IMR-90 (cell line): ENCODE measurements around the gene ABCA10. TPM values are rescaled to one million over a fixed set of nuclear protein-coding genes. Genes with fewer than 3 reads are reported as not detected.

Experiments
- ATAC-seq: fragments of 200-7000 bp; cut with Tn5 transposase; 2 replicates; pipeline ENCODE4 v1.9.1; 2020; ENCODE audit warnings: low read depth, mild to moderate bottlenecking, moderate library complexity
- BruUV-seq: library from RNA; stranded (reverse); fragments of 400-500 nt; replicated peaks from 2 replicates; lab custom pipeline; 2021; lab: Mats Ljungman, UMichigan
- CTCF ChIA-PET: fragments of 300-600 bp; formaldehyde crosslinking; extraction: SDS; loops from one replicate; lab custom pipeline; 2021; ENCODE audit warnings: antibody characterized with exemption; lab: Yijun Ruan, JAX
- POLR2A ChIA-PET: fragments of 300-600 bp; sonication (Branson Sonifier 250); formaldehyde crosslinking; loops from one replicate; lab custom pipeline; 2022; ENCODE audit warnings: antibody characterized with exemption; ENCODE audit not compliant: unreplicated experiment; lab: Charles Lee
- DNase-seq: peaks from one replicate; pipeline ENCODE4 v3.0.0; 2013
- H2AFZ ChIP-seq: replicated peaks from 2 replicates; pipeline ENCODE3; 2013; ENCODE audit warnings: low read length, mild to moderate bottlenecking; ENCODE audit not compliant: poor library complexity
- H2AK5ac ChIP-seq: 2 replicates; pipeline ENCODE4 v1.6.1; 2013; ENCODE audit warnings: low read depth, low read length, inconsistent platforms
- H2AK9ac ChIP-seq: replicated peaks from 2 replicates; pipeline ENCODE3; 2013; ENCODE audit warnings: mild to moderate bottlenecking, low read depth, low read length, moderate library complexity; ENCODE audit not compliant: poor library complexity
- H2BK120ac ChIP-seq: 2 replicates; pipeline ENCODE4 v1.6.1; 2013; ENCODE audit warnings: low read depth, low read length, inconsistent platforms
- H2BK15ac ChIP-seq: 3 replicates; pipeline ENCODE4 v1.6.1; 2013; ENCODE audit warnings: low read depth, low read length, inconsistent platforms
- H2BK20ac ChIP-seq: 2 replicates; pipeline ENCODE4 v1.6.1; 2013; ENCODE audit warnings: low read depth, mild to moderate bottlenecking, inconsistent platforms, low read length, moderate library complexity
- H2BK5ac ChIP-seq: 2 replicates; pipeline ENCODE4 v1.6.1; 2013; ENCODE audit warnings: mild to moderate bottlenecking, low read depth, low read length, inconsistent platforms; ENCODE audit not compliant: poor library complexity, severe bottlenecking
- H3K14ac ChIP-seq: replicated peaks from 2 replicates; pipeline ENCODE4 v1.6.1; 2013; ENCODE audit warnings: low read depth, low read length, inconsistent platforms
- H3K18ac ChIP-seq: 2 replicates; pipeline ENCODE4 v1.6.1; 2013; ENCODE audit warnings: low read depth, low read length, control low read depth
- H3K23ac ChIP-seq: 2 replicates; pipeline ENCODE4 v1.6.1; 2013; ENCODE audit warnings: low read depth, low read length, inconsistent platforms
- H3K27ac ChIP-seq: 2 replicates; pipeline ENCODE4 v1.5.1; 2013; ENCODE audit warnings: mild to moderate bottlenecking, control low read depth, low read length; ENCODE audit not compliant: insufficient read depth
- H3K27me3 ChIP-seq: 2 replicates; pipeline ENCODE4 v1.6.1; 2013; ENCODE audit warnings: low read length; ENCODE audit not compliant: control insufficient read depth, insufficient read depth
- H3K36me3 ChIP-seq: 2 replicates; pipeline ENCODE4 v1.6.1; 2013; ENCODE audit warnings: low read length, mixed read lengths; ENCODE audit not compliant: control insufficient read depth, insufficient read depth
- H3K4ac ChIP-seq: 2 replicates; pipeline ENCODE4 v1.6.1; 2013; ENCODE audit warnings: low read depth, low read length, inconsistent platforms
- H3K4me1 ChIP-seq: 2 replicates; pipeline ENCODE4 v1.6.1; 2013; ENCODE audit warnings: low read length, mixed read lengths; ENCODE audit not compliant: control insufficient read depth, insufficient read depth
- H3K4me2 ChIP-seq: 2 replicates; pipeline ENCODE4 v1.6.1; 2013; ENCODE audit warnings: low read depth, mild to moderate bottlenecking, control low read depth, low read length, moderate library complexity
- H3K4me3 ChIP-seq: 2 replicates; pipeline ENCODE4 v1.5.1; 2013; ENCODE audit warnings: low read depth, mild to moderate bottlenecking, control low read depth, low read length, moderate library complexity; ENCODE audit not compliant: insufficient read depth
- H3K56ac ChIP-seq: 2 replicates; pipeline ENCODE4 v1.6.1; 2013; ENCODE audit warnings: low read length, inconsistent platforms; ENCODE audit not compliant: insufficient read depth; ENCODE audit errors: extremely low read depth
- H3K79me1 ChIP-seq, 2 experiments: 2 replicates each; pipeline ENCODE4 v1.6.1; 2013; ENCODE audit warnings: low read length in 2 of 2, inconsistent platforms in 1 of 2, low read depth in 1 of 2
- H3K9ac ChIP-seq: 2 replicates; pipeline ENCODE4 v1.6.1; 2013; ENCODE audit warnings: low read depth, low read length, control low read depth
- H3K9me1 ChIP-seq: 2 replicates; pipeline ENCODE4 v1.6.1; 2013; ENCODE audit warnings: low read length, inconsistent platforms; ENCODE audit not compliant: insufficient read depth
- H3K9me3 ChIP-seq: 2 replicates; pipeline ENCODE4 v1.6.1; 2013; ENCODE audit warnings: low read length; ENCODE audit not compliant: control insufficient read depth, insufficient read depth
- H4K20me1 ChIP-seq: 2 replicates; pipeline ENCODE4 v1.6.1; 2013; ENCODE audit warnings: low read length, inconsistent platforms; ENCODE audit not compliant: insufficient read depth
- H4K5ac ChIP-seq: 2 replicates; pipeline ENCODE4 v1.6.1; 2013; ENCODE audit warnings: mild to moderate bottlenecking, low read depth, low read length, control low read depth
- H4K8ac ChIP-seq, 2 experiments: 2 replicates each; pipeline ENCODE4 v1.6.1; 2013; ENCODE audit warnings: low read depth in 2 of 2, low read length in 2 of 2, control low read depth in 1 of 2, inconsistent platforms in 1 of 2
- H4K91ac ChIP-seq: 2 replicates; pipeline ENCODE4 v1.6.1; 2013; ENCODE audit warnings: low read depth, low read length, inconsistent platforms; ENCODE audit not compliant: insufficient read depth
- CEBPB ChIP-seq: IDR thresholded peaks from 2 replicates; pipeline ENCODE4 v1.6.1; 2012; ENCODE audit warnings: low read depth, low read length, improper control_type of control experiment
- CHD1 ChIP-seq: IDR thresholded peaks from 2 replicates; pipeline ENCODE4 v1.6.1; 2012; ENCODE audit warnings: low read depth, low read length, improper control_type of control experiment
- CTCF ChIP-seq: conservative IDR thresholded peaks from 2 replicates; pipeline ENCODE4 v1.5.1; 2012; ENCODE audit warnings: mild to moderate bottlenecking, low read depth, low read length, improper control_type of control experiment
- ELK1 ChIP-seq: fragments of 150-350 bp; IDR thresholded peaks from 2 replicates; pipeline ENCODE4 v1.6.1; 2016; ENCODE audit warnings: low read depth, mild to moderate bottlenecking, low read length, moderate library complexity, borderline replicate concordance
- FOS ChIP-seq: fragments of 150-350 bp; IDR thresholded peaks from 2 replicates; pipeline ENCODE4 v1.6.1; 2016; ENCODE audit warnings: low read depth, low read length
- MAZ ChIP-seq: IDR thresholded peaks from 2 replicates; pipeline ENCODE4 v1.6.1; 2012; ENCODE audit warnings: low read depth, mild to moderate bottlenecking, low read length, improper control_type of control experiment, moderate library complexity, borderline replicate concordance
- MXI1 ChIP-seq: IDR thresholded peaks from 2 replicates; pipeline ENCODE4 v1.6.1; 2012; ENCODE audit warnings: low read depth, mild to moderate bottlenecking, low read length, moderate library complexity, borderline replicate concordance
- POLR2A ChIP-seq: IDR thresholded peaks from 2 replicates; pipeline ENCODE4 v1.6.1; 2012; ENCODE audit warnings: mild to moderate bottlenecking, low read depth, low read length
- RFX5 ChIP-seq: IDR thresholded peaks from 2 replicates; pipeline ENCODE4 v1.8.0; 2012; ENCODE audit warnings: low read depth, mild to moderate bottlenecking, low read length, moderate library complexity
- WGBS, 2 experiments: methylation state at CpG; one replicate each; pipeline versions ENCODE4 v1.1.5 to v1.1.7; 2013; ENCODE audit warnings: missing lambda C conversion rate in 2 of 2; ENCODE audit not compliant: insufficient read length in 1 of 2; ENCODE audit errors: extremely low coverage in 2 of 2; 5-methylcytosine and 5-hydroxymethylcytosine counted together
- dilution Hi-C: fragments of 300-500 bp; cut with HindIII; formaldehyde crosslinking; loops from one replicate; pipeline ENCODE4 v1.14.3; 2018; ENCODE audit warnings: low sequenced_read_pairs; ENCODE audit not compliant: unreplicated experiment
- in situ Hi-C: fragments of 300-500 bp; cut with MboI; formaldehyde crosslinking; loops from 3 replicates; pipeline ENCODE4 v1.14.3; 2019; ENCODE audit warnings: low sequenced_read_pairs, inconsistent platforms, mixed read lengths
- intact Hi-C: fragments of 100-400 bp; cut with micrococcal nuclease; formaldehyde crosslinking; loops from 2 replicates; pipeline ENCODE4 v1.10.0; 2022
- polyA plus RNA-seq, 3 experiments: library from polyadenylated mRNA; depleted of rRNA; stranded (reverse); fragments of >200 nt; gene quantifications; 2 replicates each; pipeline ENCODE4 v1.2.3, GENCODE V29; 2012; ENCODE audit warnings: low replicate concordance in 1 of 3
- total RNA-seq: library from RNA; depleted of rRNA; stranded (reverse); fragments of >200 nt; gene quantifications from 2 replicates; pipeline ENCODE4 v1.2.3, GENCODE V29; 2012
- TF ChIP-seq, protein P1 (sequence below): fragments of 150-350 bp; IDR thresholded peaks from 2 replicates; pipeline ENCODE4 v1.6.1; 2017; ENCODE audit warnings: mild to moderate bottlenecking, antibody characterized with exemption, low read length, low read depth

Gene ABCA10
- total and polyA plus RNA-seq, 2 of the 4 experiments (the other 2 are of a cell fraction), result under 0.01 to 0.03 TPM

DNA sequence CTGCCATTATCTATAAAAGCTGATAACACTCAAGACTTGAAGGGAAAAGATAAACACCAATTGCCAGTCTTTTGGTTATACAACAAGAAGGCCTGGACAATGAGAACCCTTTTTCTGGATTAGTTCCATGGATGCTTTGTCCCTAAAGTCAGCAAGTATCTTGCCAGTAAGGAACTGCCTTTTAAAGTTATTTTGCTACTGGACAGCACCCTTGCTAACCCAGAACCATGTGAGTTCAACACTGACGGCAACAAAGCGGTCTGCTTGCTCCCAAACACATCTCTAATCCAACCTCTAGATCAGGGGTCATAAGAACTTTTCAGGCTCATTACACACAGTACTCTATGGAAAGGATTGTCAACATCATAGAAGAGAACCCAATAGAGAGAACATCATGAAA lies 61.7 kb downstream of the ABCA10 start:
- CTCF ChIA-PET, result no interaction called here
- WGBS, 2 experiments, result no CpG with 5 or more reads among the region's 2 CpGs
- Histone ChIP-seq H3K4ac (no peak overlapping the region), H2BK120ac (no peak overlapping the region), H4K91ac (no peak overlapping the region), H3K56ac (no peak overlapping the region), H2BK20ac (no peak overlapping the region), H3K4me2 (no peak overlapping the region), H4K20me1 (no peaks in the 10 kb centered on the region), H2AK5ac (no peak overlapping the region), H3K23ac (no peak overlapping the region), H2AFZ (no peak overlapping the region), H3K18ac (no peak overlapping the region), H3K14ac (no peak overlapping the region), H2AK9ac (no peak overlapping the region), H3K36me3 (no peaks in the 10 kb centered on the region), H4K5ac (no peak overlapping the region), H2BK15ac (no peak overlapping the region), H3K9me1 (no peaks in the 10 kb centered on the region), H3K27ac (no peak overlapping the region), H3K4me1 (no peaks in the 10 kb centered on the region), H2BK5ac (no peak overlapping the region), H3K27me3 (no peaks in the 10 kb centered on the region), H3K9ac (no peak overlapping the region), H3K4me3 (no peak overlapping the region), H4K8ac (no peak overlapping the region), H3K79me1 (no peaks in the 10 kb centered on the region), H3K9me3 (no peaks in the 10 kb centered on the region)
- in situ Hi-C loops, result no loop called here
- TF ChIP-seq RFX5, result no peak
- TF ChIP-seq MXI1, result no peak
- no peak for TF ChIP-seq CTCF
- no peak for TF ChIP-seq POLR2A
- no peak for TF ChIP-seq CHD1
- no peak for TF ChIP-seq FOS
- TF ChIP-seq ELK1, result no peak
- no peak for TF ChIP-seq CEBPB
- TF ChIP-seq MAZ, result no peak
- TF ChIP-seq, protein P1, sequence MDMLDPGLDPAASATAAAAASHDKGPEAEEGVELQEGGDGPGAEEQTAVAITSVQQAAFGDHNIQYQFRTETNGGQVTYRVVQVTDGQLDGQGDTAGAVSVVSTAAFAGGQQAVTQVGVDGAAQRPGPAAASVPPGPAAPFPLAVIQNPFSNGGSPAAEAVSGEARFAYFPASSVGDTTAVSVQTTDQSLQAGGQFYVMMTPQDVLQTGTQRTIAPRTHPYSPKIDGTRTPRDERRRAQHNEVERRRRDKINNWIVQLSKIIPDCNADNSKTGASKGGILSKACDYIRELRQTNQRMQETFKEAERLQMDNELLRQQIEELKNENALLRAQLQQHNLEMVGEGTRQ, result no peak
- POLR2A ChIA-PET, result no interaction called here
- no TSS peak for BruUV-seq
- intact Hi-C loops, result no loop called here
- ATAC-seq, result no peak
- dilution Hi-C loops, result no loop called here
- no peak for DNase-seq
